Epithelial cell of esophagus (primary cell): Measurements from ENCODE around the gene TMEM125.

ENCODE experiments used
- DNase-seq: peaks from one replicate; pipeline ENCODE4 v3.0.0; 2010; ENCODE audit warnings: low read depth
- H3K4me3 ChIP-seq: 2 replicates; pipeline ENCODE4 v1.5.1; 2011; ENCODE audit warnings: mild to moderate bottlenecking, low read length, control low read depth
- TF ChIP-seq, protein P1 (sequence below): IDR thresholded peaks from 2 replicates; pipeline ENCODE4 v1.5.1; 2011; ENCODE audit warnings: low read depth, mild to moderate bottlenecking, low read length, control low read depth, inconsistent platforms; ENCODE audit not compliant: insufficient read depth; ENCODE audit errors: missing control alignments

The TMEM125 gene

DNA sequence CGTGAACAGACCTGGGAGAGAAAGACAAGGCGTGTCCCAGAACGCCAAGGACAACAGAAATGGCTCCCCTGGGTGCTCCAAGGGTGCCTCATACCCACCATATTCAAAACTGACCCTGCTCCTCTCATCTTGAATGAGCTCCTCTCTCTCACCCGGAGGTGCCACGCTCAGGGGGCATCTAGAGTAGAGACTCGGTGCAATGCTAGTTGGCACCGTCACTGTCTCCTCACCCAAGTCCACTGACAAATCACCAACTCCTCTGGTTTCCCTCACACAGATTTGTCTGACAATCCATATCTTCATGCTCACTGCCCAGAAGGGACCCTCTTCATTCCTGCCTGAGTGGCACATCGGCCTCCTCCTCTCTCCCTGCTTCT is 5.0 kb downstream of the TMEM125 start:
- TF ChIP-seq, protein P1, sequence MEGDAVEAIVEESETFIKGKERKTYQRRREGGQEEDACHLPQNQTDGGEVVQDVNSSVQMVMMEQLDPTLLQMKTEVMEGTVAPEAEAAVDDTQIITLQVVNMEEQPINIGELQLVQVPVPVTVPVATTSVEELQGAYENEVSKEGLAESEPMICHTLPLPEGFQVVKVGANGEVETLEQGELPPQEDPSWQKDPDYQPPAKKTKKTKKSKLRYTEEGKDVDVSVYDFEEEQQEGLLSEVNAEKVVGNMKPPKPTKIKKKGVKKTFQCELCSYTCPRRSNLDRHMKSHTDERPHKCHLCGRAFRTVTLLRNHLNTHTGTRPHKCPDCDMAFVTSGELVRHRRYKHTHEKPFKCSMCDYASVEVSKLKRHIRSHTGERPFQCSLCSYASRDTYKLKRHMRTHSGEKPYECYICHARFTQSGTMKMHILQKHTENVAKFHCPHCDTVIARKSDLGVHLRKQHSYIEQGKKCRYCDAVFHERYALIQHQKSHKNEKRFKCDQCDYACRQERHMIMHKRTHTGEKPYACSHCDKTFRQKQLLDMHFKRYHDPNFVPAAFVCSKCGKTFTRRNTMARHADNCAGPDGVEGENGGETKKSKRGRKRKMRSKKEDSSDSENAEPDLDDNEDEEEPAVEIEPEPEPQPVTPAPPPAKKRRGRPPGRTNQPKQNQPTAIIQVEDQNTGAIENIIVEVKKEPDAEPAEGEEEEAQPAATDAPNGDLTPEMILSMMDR: no peak
- H3K4me3 ChIP-seq: no peak overlapping the region
- DNase-seq: no peak

DNA sequence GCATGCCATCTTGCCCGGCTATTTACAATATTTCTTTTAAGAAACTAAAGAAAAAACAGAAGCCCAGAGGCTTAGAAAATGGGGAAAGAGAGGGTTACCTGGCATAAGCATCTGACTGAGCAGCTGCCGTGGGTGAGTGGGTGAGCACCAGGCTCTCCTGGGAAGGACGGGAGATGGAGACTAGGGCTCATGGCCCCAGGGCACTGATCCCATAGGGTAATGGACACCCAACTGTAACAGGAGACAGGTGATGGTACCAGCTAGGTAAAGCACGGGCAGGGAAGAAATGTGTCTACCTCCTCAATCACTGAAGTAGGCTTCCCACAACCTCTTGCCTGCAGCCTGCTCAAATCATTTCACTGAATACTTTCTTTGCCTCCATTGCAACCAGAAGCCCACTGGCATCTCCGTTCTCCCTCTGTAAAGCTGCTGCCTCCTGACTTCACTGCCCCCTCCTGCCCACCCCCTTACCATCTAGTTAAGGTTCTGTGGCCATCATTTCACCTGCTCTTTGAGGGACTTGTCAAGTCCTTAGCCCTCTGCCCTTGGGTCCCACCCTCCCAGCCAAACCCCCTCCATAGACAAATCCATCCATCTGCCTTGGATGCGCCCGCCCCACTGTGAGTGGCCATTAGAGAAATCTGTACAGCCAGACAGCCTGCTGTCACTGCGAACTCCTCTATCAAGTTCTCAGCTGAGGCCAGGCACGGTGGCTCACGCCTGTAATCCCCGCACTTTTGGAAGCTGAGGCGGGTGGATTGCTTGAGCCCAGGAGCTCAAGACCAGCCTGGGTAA is 6.2 kb downstream of the TMEM125 start:
- TF ChIP-seq, protein P1: no peak
- no peak overlapping the region for H3K4me3 ChIP-seq
- DNase-seq: no peak

DNA sequence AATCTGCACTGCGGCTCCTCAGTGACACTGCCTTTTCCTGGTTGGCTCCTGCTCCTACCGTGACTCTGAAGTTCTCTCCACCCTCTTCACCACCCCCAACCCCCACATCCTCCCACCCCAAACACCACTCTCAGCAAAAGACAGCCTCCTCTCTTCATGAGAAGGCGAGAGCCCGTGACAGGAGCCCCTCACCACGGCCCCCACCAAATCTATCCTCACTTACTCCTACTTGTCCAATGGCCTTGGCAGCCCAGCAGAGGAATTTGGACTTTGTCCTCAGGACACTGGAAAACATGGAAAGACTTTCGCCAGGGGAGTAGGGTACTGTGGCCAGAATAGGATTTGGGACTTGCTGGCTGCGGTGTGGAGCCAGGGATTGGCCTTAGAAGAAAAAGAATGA is 6.9 kb downstream of the TMEM125 start:
- no peak overlapping the region for H3K4me3 ChIP-seq
- no peak for DNase-seq
- TF ChIP-seq, protein P1: no peak

DNA sequence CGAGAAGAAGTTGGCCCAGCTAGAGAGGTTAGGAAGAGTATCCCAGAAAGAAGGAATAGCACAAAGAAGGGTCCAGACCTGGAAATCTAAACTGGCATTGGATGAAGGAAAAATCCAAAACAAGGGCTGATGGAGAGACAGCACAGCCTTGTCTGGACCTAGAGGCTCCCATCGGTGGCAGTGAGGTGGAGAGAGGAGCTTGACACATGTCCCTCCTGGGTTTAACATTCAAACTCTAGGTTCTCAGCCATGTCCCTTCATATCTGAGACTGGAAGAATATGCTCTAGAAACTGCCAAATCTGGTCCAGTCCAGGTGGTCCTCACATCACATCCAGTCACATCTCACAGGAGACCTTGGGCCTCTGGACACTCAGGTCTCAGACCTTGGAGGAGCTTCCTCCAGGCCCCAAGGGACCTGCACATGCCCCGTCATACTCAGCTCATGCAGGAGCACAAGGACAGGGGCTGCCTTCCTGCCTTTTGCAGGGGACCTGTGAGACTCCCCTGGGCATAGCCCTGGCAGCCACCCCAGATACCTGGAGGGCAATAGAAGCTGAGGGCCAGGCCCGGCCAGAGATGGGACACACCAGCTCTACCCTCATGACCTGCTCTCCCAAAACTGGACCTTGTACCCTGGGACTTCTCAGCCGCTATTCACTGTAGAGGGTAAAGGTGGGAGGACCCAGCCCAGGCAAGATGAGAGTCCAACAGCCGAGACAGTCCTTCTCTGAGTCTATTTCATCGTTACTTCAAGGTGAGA is 7.5 kb downstream of the TMEM125 start:
- TF ChIP-seq, protein P1: no peak
- no peak overlapping the region for H3K4me3 ChIP-seq
- no peak for DNase-seq

DNA sequence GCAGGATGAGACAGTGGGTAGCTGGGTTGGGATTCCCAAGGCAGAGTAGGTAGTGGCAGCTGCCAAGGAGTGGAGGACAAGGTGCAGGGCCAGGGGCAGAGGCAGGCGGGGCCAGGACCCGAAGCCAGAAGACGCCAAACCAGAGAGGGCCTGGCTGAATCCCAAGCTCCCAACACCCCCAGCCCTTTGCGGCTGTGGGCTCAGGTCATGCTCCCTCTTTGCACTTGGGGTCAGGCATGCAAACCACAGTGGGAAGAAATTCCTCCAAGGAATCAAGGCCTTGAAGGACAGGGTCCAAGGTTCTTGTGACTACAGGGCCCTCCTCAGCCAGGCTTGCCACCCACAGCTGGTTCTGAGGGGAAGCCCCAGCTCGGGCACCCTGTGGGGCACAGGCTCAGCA is 9.4 kb downstream of the TMEM125 start:
- H3K4me3 ChIP-seq: no peak overlapping the region
- DNase-seq: no peak
- TF ChIP-seq, protein P1: no peak

DNA sequence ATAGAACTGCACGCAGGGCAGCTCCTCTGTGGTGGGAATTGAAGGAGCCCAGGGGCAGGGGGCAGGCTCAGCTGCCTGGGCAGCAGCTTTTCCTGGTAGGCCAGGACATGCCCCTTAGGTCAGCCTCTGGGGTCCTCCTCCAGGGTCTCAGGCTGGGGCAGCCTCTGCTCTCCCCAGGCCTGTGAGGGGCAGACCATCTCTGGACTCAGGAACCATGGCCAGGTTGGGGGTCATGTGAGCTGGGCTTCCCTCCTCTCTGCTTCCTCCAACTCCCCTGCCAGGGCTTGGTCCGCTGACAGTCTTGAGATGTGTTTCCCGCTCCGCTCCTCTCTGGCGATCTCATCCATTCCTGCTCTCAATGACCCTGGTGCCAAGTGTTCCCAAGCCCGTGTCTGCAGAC is 9.9 kb downstream of the TMEM125 start:
- TF ChIP-seq, protein P1: no peak
- DNase-seq: no peak

DNA sequence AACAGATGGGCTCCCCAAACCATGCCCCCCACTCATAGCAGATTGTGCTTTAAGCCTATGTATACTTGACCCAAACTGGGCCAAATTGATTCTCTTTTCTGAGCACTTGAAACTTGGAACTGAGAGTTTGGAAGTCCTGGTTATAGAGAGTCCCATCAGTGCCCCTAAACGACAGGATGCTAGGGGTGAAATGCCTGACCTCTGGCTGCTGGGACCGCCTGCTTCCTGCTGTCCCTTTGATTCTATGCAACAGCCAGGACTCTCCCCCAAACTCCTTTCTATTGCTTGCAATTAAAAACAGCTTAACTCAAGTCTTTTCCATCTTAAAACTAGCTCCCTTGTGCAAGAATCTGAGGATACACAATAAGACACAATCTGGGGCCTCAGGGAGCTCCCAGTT is 10.9 kb downstream of the TMEM125 start:
- DNase-seq: no peak
- TF ChIP-seq, protein P1: no peak
- H3K4me3 ChIP-seq: no peak overlapping the region

More for the DNA sequence above, 9.9 kb downstream of the TMEM125 start:
- H3K4me3 ChIP-seq: no peak overlapping the region
